DOHH2 (cell line): ENCODE measurements around the gene TRMT2A.

Source experiments
- H3F3A ChIP-seq: fragments of 200-600 bp; sonication (generic), shearing (Covaris generic); 2 replicates; pipeline ENCODE4 v1.6.0; 2016; ENCODE audit warnings: antibody characterized with exemption, mild to moderate bottlenecking; ENCODE audit not compliant: control insufficient read depth, insufficient read depth
- H3K27ac ChIP-seq: fragments of 200-600 bp; sonication (generic); 2 replicates; pipeline ENCODE4 v1.5.1; 2014; ENCODE audit warnings: low read depth, mild to moderate bottlenecking, low read length, moderate library complexity
- H3K27me3 ChIP-seq: fragments of 200-600 bp; sonication (generic); 2 replicates; pipeline ENCODE4 v1.6.1; 2014; ENCODE audit warnings: mild to moderate bottlenecking, low read length, mixed read lengths; ENCODE audit not compliant: control insufficient read depth
- H3K36me3 ChIP-seq: fragments of 200-600 bp; sonication (generic); 2 replicates; pipeline ENCODE4 v1.6.1; 2014; ENCODE audit warnings: mild to moderate bottlenecking, low read length, moderate library complexity, mixed read lengths; ENCODE audit not compliant: control insufficient read depth
- H3K4me1 ChIP-seq: fragments of 200-600 bp; sonication (generic); 2 replicates; pipeline ENCODE4 v1.6.1; 2014; ENCODE audit warnings: mild to moderate bottlenecking, low read length, mixed read lengths; ENCODE audit not compliant: control insufficient read depth
- H3K4me2 ChIP-seq: fragments of 200-600 bp; sonication (generic); 2 replicates; pipeline ENCODE4 v1.6.0; 2014; ENCODE audit warnings: mild to moderate bottlenecking, low read length, moderate library complexity
- H3K4me3 ChIP-seq: fragments of 200-600 bp; sonication (generic); 2 replicates; pipeline ENCODE4 v1.5.1; 2014; ENCODE audit warnings: mild to moderate bottlenecking, low read length, mixed read lengths
- H3K79me2 ChIP-seq: fragments of 200-600 bp; sonication (generic); 2 replicates; pipeline ENCODE4 v1.6.1; 2014; ENCODE audit warnings: mild to moderate bottlenecking, low read length, mixed read lengths; ENCODE audit not compliant: control insufficient read depth
- H3K9me2 ChIP-seq: fragments of 200-600 bp; sonication (generic); replicated peaks from 2 replicates; pipeline ENCODE4 v1.6.1; 2014; ENCODE audit warnings: mild to moderate bottlenecking, low read length, mixed read lengths; ENCODE audit not compliant: control insufficient read depth
- H3K9me3 ChIP-seq: fragments of 200-600 bp; sonication (generic); 2 replicates; pipeline ENCODE4 v1.6.1; 2014; ENCODE audit warnings: antibody characterized with exemption, low read length, mixed read lengths; ENCODE audit not compliant: control insufficient read depth, insufficient read depth
- H4K20me1 ChIP-seq: fragments of 200-600 bp; sonication (generic); 2 replicates; pipeline ENCODE4 v1.6.0; 2014; ENCODE audit warnings: low read depth, mild to moderate bottlenecking, antibody characterized with exemption, low read length, moderate library complexity; ENCODE audit not compliant: control insufficient read depth, insufficient read depth
- CTCF ChIP-seq: fragments of 200-600 bp; sonication (generic); IDR thresholded peaks from one replicate; pipeline ENCODE4 v1.5.1; 2014; ENCODE audit warnings: antibody characterized with exemption, mild to moderate bottlenecking, low read depth, low read length; ENCODE audit not compliant: poor library complexity, severe bottlenecking

TRMT2A gene

GRCh38 chr22:20062043-20062765 is 54.8 kb downstream of the TRMT2A start:
- Histone ChIP-seq H3F3A (no peaks in the 10 kb centered on the region), H4K20me1 (no peaks in the 10 kb centered on the region), H3K27ac (no peak overlapping the region), H3K4me3 (no peak overlapping the region), H3K4me1 (no peaks in the 10 kb centered on the region), H3K9me2 (no peaks in the 10 kb centered on the region), H3K36me3 (peaks cover 4% of the 10 kb centered on the region; the same call in 1 of the 2 replicates), H3K79me2 (no peaks in the 10 kb centered on the region), H3K9me3 (no peaks in the 10 kb centered on the region), H3K4me2 (no peak overlapping the region), H3K27me3 (no peaks in the 10 kb centered on the region)
- no peak for TF ChIP-seq CTCF
